Type B pancreatic cell (in vitro differentiated cells): ENCODE results near the gene SMARCB1. TPM values are rescaled to one million over a fixed set of nuclear protein-coding genes. Genes with fewer than 3 reads are reported as not detected.
"Not testable (repeated sequence)": the region's sequence is repeated elsewhere in the genome, so short reads cannot be mapped to it uniquely, and the experiment has no call there.

Experiments
- DNase-seq: peaks from one replicate; pipeline ENCODE4 v3.0.0; 2021; ENCODE audit warnings: mixed read lengths; ENCODE audit not compliant: unreplicated experiment; ENCODE audit errors: extremely low spot score
- H3K27ac Mint-ChIP-seq: 2 replicates; pipeline ENCODE4 v1.8.0; 2021; ENCODE audit warnings: mild to moderate bottlenecking, mixed read lengths
- H3K27me3 Mint-ChIP-seq: 2 replicates; pipeline ENCODE4 v1.8.0; 2021; ENCODE audit warnings: mixed read lengths
- H3K36me3 Mint-ChIP-seq: 2 replicates; pipeline ENCODE4 v1.8.0; 2021; ENCODE audit warnings: mixed read lengths
- H3K4me1 Mint-ChIP-seq: one replicate; pipeline ENCODE4 v1.8.0; 2021; ENCODE audit warnings: mixed read lengths; ENCODE audit not compliant: unreplicated experiment
- H3K4me3 Mint-ChIP-seq: 2 replicates; pipeline ENCODE4 v1.8.0; 2021; ENCODE audit warnings: mild to moderate bottlenecking, mixed read lengths
- H3K9me3 Mint-ChIP-seq: 2 replicates; pipeline ENCODE4 v1.8.0; 2021; ENCODE audit warnings: mixed read lengths
- CTCF ChIP-seq: fragments of 200-600 bp; sonication (generic); conservative IDR thresholded peaks from 2 replicates; pipeline ENCODE4 v1.5.0; 2021; ENCODE audit warnings: antibody characterized with exemption, mild to moderate bottlenecking
- total RNA-seq: library from RNA; stranded (reverse); gene quantifications from 2 replicates; pipeline ENCODE4 v1.2.1, GENCODE V29; 2021; ENCODE audit warnings: low replicate concordance

The SMARCB1 gene
- total RNA-seq, 1 donor from 2014 or later = 159 TPM

- Mint-ChIP-seq H3K4me3 (peak within 1 kb of the TSS; percentile 94), H3K4me1 (peaks cover 16% of the 10 kb centered on the region), H3K27me3 (no peaks in the 10 kb centered on the region), H3K27ac (peak within 1 kb of the TSS; percentile 91), H3K9me3 (no peaks in the 10 kb centered on the region), H3K36me3 (no peaks in the 10 kb centered on the region)
- peak; percentile 32 for TF ChIP-seq CTCF
- DNase-seq = peak; percentile 97
Measured at GRCh38 chr22:23857606-23858483, 71.1 kb downstream of the SMARCB1 start, which contains the start of gene SLC2A11. TSS of gene SLC2A11 (plus strand) at chr22:23857875. CDS start at chr22:23858000, 125 bp downstream.

GRCh38 chr22:23858484-23858815 is 71.7 kb downstream of the SMARCB1 start:
- no peaks in the 10 kb centered on the region for H3K27me3 Mint-ChIP-seq
- H3K9me3 Mint-ChIP-seq = no peaks in the 10 kb centered on the region
- H3K36me3 Mint-ChIP-seq = peaks cover 4% of the 10 kb centered on the region
- TF ChIP-seq CTCF = no peak
- peaks cover 16% of the 10 kb centered on the region for H3K4me1 Mint-ChIP-seq
- H3K4me3 Mint-ChIP-seq = peak overlapping the region; percentile 94
- H3K27ac Mint-ChIP-seq = peak overlapping the region; percentile 91
- no peak for DNase-seq

- H3K36me3 Mint-ChIP-seq = peaks cover 4% of the 10 kb centered on the region
- H3K27me3 Mint-ChIP-seq = no peaks in the 10 kb centered on the region
- peak overlapping the region; percentile 94 for H3K4me3 Mint-ChIP-seq
- no peak overlapping the region for H3K27ac Mint-ChIP-seq
- DNase-seq = no peak
- H3K9me3 Mint-ChIP-seq = no peaks in the 10 kb centered on the region
- peaks cover 16% of the 10 kb centered on the region for H3K4me1 Mint-ChIP-seq
- TF ChIP-seq CTCF = no peak
Measured at GRCh38 chr22:23859201-23859600, 72.4 kb downstream of the SMARCB1 start.

- not testable (repeated sequence) for H3K36me3 Mint-ChIP-seq, H3K9me3 Mint-ChIP-seq, H3K4me3 Mint-ChIP-seq, H3K27me3 Mint-ChIP-seq, H3K27ac Mint-ChIP-seq, DNase-seq
- H3K4me1 Mint-ChIP-seq = peaks cover 16% of the 10 kb centered on the region
Measured at GRCh38 chr22:23860187-23860586, 73.4 kb downstream of the SMARCB1 start.

- Mint-ChIP-seq H3K4me3 (peak overlapping the region; percentile 24), H3K9me3 (no peaks in the 10 kb centered on the region), H3K27ac (no peak overlapping the region), H3K4me1 (peaks cover 10% of the 10 kb centered on the region), H3K27me3 (no peaks in the 10 kb centered on the region), H3K36me3 (peaks cover 8% of the 10 kb centered on the region)
- DNase-seq = no peak
- TF ChIP-seq CTCF = peak; percentile 64
Measured at GRCh38 chr22:23862103-23862502, 75.3 kb downstream of the SMARCB1 start.

GRCh38 chr22:23864499-23865154 is 77.9 kb downstream of the SMARCB1 start:
- not testable (repeated sequence) for H3K4me1 Mint-ChIP-seq, H3K27me3 Mint-ChIP-seq, H3K27ac Mint-ChIP-seq, DNase-seq, H3K9me3 Mint-ChIP-seq, H3K4me3 Mint-ChIP-seq
- peaks cover 21% of the 10 kb centered on the region for H3K36me3 Mint-ChIP-seq
